Skin of body (tissue), 2 donors: ENCODE results near the gene SPG11. TPM values are rescaled to one million over a fixed set of nuclear protein-coding genes. Genes with fewer than 3 reads are reported as not detected.
"Not testable (repeated sequence)": the region's sequence is repeated elsewhere in the genome, so short reads cannot be mapped to it uniquely, and the experiment has no call there.

Source experiments
- DNase-seq: peaks from one replicate; lab custom pipeline; 2025; lab: John Stamatoyannopoulos, UW
- total RNA-seq: library from RNA; depleted of rRNA; stranded (reverse); fragments of >200 nt; gene quantifications from one replicate; pipeline ENCODE4 v1.2.3, GENCODE V29; 2014

The SPG11 gene
- 60.9 TPM for total RNA-seq

GRCh38 chr15:44663410-44664308, at the start of gene SPG11:
Gene SPG11 (minus strand): TSS chr15:44663662. CDS start chr15:44663647, 15 bp downstream.
- DNase-seq = peak; percentile 97

GRCh38 chr15:44712346-44713005, 49.0 kb upstream of the SPG11 start:
- peak; percentile 55 for DNase-seq

GRCh38 chr15:44711743-44712345, 48.4 kb upstream of the SPG11 start:
- peak; percentile 71 for DNase-seq

GRCh38 chr15:44711096-44711742, 47.8 kb upstream of the SPG11 start, which contains the start of the genes B2M and PATL2:
Gene B2M (plus strand): TSS chr15:44711517. CDS start chr15:44711547, 30 bp downstream.
Gene PATL2 (minus strand): TSS chr15:44711323. CDS start chr15:44676490, 34,833 bp downstream.
- DNase-seq = peak; percentile 96

- peak; percentile 59 for DNase-seq
These were observed 47.0 kb upstream of the SPG11 start for GRCh38 chr15:44710236-44711095.

- no peak for DNase-seq
These were observed 43.6 kb upstream of the SPG11 start for GRCh38 chr15:44706946-44707636.

GRCh38 chr15:44706401-44706800, 42.9 kb upstream of the SPG11 start:
- no peak for DNase-seq

- DNase-seq = no peak
These were observed 42.5 kb upstream of the SPG11 start for GRCh38 chr15:44705986-44706385.

- not testable (repeated sequence) for DNase-seq
These were observed 37.2 kb upstream of the SPG11 start for GRCh38 chr15:44700676-44701075.

- no peak for DNase-seq
These were observed 35.2 kb upstream of the SPG11 start for GRCh38 chr15:44698641-44699040.

GRCh38 chr15:44697014-44697413, 33.6 kb upstream of the SPG11 start:
- DNase-seq = no peak

- no peak for DNase-seq
These were observed 31.8 kb upstream of the SPG11 start for GRCh38 chr15:44695294-44695693.

- no peak for DNase-seq
These were observed 31.0 kb upstream of the SPG11 start for GRCh38 chr15:44694416-44694815.

GRCh38 chr15:44692659-44693058, 29.2 kb upstream of the SPG11 start:
- no peak for DNase-seq

- not testable (repeated sequence) for DNase-seq
These were observed 26.8 kb upstream of the SPG11 start for GRCh38 chr15:44690245-44690644.

- DNase-seq = not testable (repeated sequence)
These were observed 25.9 kb upstream of the SPG11 start for GRCh38 chr15:44689318-44689717.

- DNase-seq = not testable (repeated sequence)
These were observed 19.6 kb upstream of the SPG11 start for GRCh38 chr15:44682809-44683682.

- DNase-seq = no peak
These were observed 18.7 kb upstream of the SPG11 start for GRCh38 chr15:44682211-44682610.

- DNase-seq = no peak
These were observed 13.2 kb upstream of the SPG11 start for GRCh38 chr15:44676676-44677075.
